Fibroblast of lung (primary cell): ENCODE data around the gene LAMTOR1. TPM values are rescaled to one million over a fixed set of nuclear protein-coding genes. Genes with fewer than 3 reads are reported as not detected.
"Not testable (repeated sequence)": the region's sequence is repeated elsewhere in the genome, so short reads cannot be mapped to it uniquely, and the experiment has no call there.

ENCODE experiments used
- DNase-seq, 2 donors: peaks; one replicate each; pipeline versions ENCODE4 v3.0.0 to v3.0.0-alpha.2; 2010; ENCODE audit warnings: low read depth in 2 of 2
- H2AFZ ChIP-seq: 2 replicates; pipeline ENCODE4 v1.5.1; 2012; ENCODE audit warnings: low read length, control low read depth, inconsistent platforms
- H3K27ac ChIP-seq: 2 replicates; pipeline ENCODE4 v1.5.1; 2011; ENCODE audit warnings: low read length, control low read depth; ENCODE audit not compliant: insufficient read depth
- H3K27me3 ChIP-seq: 2 replicates; pipeline ENCODE4 v1.5.1; 2011; ENCODE audit warnings: mild to moderate bottlenecking, low read length; ENCODE audit not compliant: control insufficient read depth, insufficient read depth
- H3K36me3 ChIP-seq: 2 replicates; pipeline ENCODE4 v1.5.1; 2011; ENCODE audit warnings: low read length; ENCODE audit not compliant: control insufficient read depth, insufficient read depth
- H3K4me1 ChIP-seq: 2 replicates; pipeline ENCODE4 v1.5.1; 2011; ENCODE audit warnings: low read length; ENCODE audit not compliant: control insufficient read depth, insufficient read depth; ENCODE audit errors: extremely low read depth
- H3K4me2 ChIP-seq: 2 replicates; pipeline ENCODE4 v1.5.1; 2011; ENCODE audit warnings: low read length, control low read depth; ENCODE audit not compliant: insufficient read depth; ENCODE audit errors: extremely low read depth
- H3K4me3 ChIP-seq, 4 experiments: fragments of 200-600 bp in 1 of 4; sonication (generic) in 1 of 4; replicated peaks in 1 of 4; 2 replicates each; pipeline ENCODE4 v1.5.1; 2011 to 2016; ENCODE audit warnings: low read length in 4 of 4, low read depth in 3 of 4, mild to moderate bottlenecking in 3 of 4, control low read depth in 2 of 4, inconsistent platforms in 1 of 4, mixed read lengths in 1 of 4; ENCODE audit not compliant: insufficient read depth in 1 of 4; ENCODE audit errors: control extremely low read depth in 1 of 4
- H3K79me2 ChIP-seq: 2 replicates; pipeline ENCODE4 v1.5.1; 2012; ENCODE audit warnings: mild to moderate bottlenecking, low read length, inconsistent platforms; ENCODE audit not compliant: control insufficient read depth, insufficient read depth
- H3K9ac ChIP-seq: 2 replicates; pipeline ENCODE4 v1.5.1; 2011; ENCODE audit warnings: mild to moderate bottlenecking, low read length, control low read depth; ENCODE audit not compliant: insufficient read depth
- H3K9me3 ChIP-seq: 2 replicates; pipeline ENCODE4 v1.5.1; 2012; ENCODE audit warnings: low read depth, low read length; ENCODE audit not compliant: control insufficient read depth, insufficient read depth
- H4K20me1 ChIP-seq: 2 replicates; pipeline ENCODE4 v1.5.1; 2011; ENCODE audit warnings: low read length; ENCODE audit not compliant: control insufficient read depth, insufficient read depth; ENCODE audit errors: extremely low read depth
- CTCF ChIP-seq, 2 donors: IDR thresholded peaks in 1 of 2; conservative IDR thresholded peaks in 1 of 2; 1 replicate in 1 of 2; 2 replicates in 1 of 2; pipeline ENCODE4 v1.5.1; 2011 to 2012; ENCODE audit warnings: low read length in 2 of 2, control low read depth in 1 of 2, inconsistent platforms in 1 of 2, low read depth in 1 of 2, mild to moderate bottlenecking in 1 of 2
- EZH2 ChIP-seq: IDR thresholded peaks from 2 replicates; pipeline ENCODE4 v1.5.1; 2012; ENCODE audit warnings: low read length, control low read depth, mild to moderate bottlenecking; ENCODE audit errors: missing control alignments
- polyA plus RNA-seq, 2 donors: library from polyadenylated mRNA; depleted of rRNA in 1 of 2; stranded (reverse) in 1 of 2; unstranded in 1 of 2; fragments of >200 nt; gene quantifications; 2 replicates each; pipeline ENCODE4 v1.2.1, GENCODE V29; 2011 to 2012; ENCODE audit warnings: missing spikeins in 1 of 2
- total RNA-seq: library from RNA; depleted of rRNA; stranded (reverse); fragments of >200 nt; gene quantifications from 2 replicates; pipeline ENCODE4 v1.2.1, GENCODE V29; 2014

The LAMTOR1 gene
- total and polyA plus RNA-seq, 2 donors (not counting 1 experiment from before 2014, with no cell fraction given) = 90.3 to 137 TPM

GRCh38 chr11:72144807-72145565, 41.9 kb upstream of the LAMTOR1 start:
- peak; percentile 38 to 85 for DNase-seq
- Histone ChIP-seq H3K9ac (no peak overlapping the region), H3K4me1 (peaks cover 8% of the 10 kb centered on the region), H4K20me1 (no peaks in the 10 kb centered on the region), H3K36me3 (no peaks in the 10 kb centered on the region), H3K27ac (peak overlapping the region; percentile 79), H3K4me3 (no peak overlapping the region), H3K79me2 (no peaks in the 10 kb centered on the region), H3K27me3 (no peaks in the 10 kb centered on the region), H3K4me2 (no peak overlapping the region), H3K9me3 (no peaks in the 10 kb centered on the region), H2AFZ (no peak overlapping the region)
- no peak for TF ChIP-seq CTCF (conservative IDR thresholded peaks at IDR 0.05 in 1 of 2, IDR thresholded peaks at IDR 0.05 in 1 of 2; ENCODE audit: low read depth in 1 of 2, low read length in 2 of 2)
- TF ChIP-seq EZH2 = no peak

GRCh38 chr11:72142543-72142942, 39.4 kb upstream of the LAMTOR1 start:
- H3K4me1 ChIP-seq, H3K79me2 ChIP-seq, DNase-seq, H3K36me3 ChIP-seq, H2AFZ ChIP-seq, H3K9ac ChIP-seq, H3K27me3 ChIP-seq, H3K9me3 ChIP-seq, H3K27ac ChIP-seq, H3K4me2 ChIP-seq, H4K20me1 ChIP-seq, H3K4me3 ChIP-seq: not testable (repeated sequence)

- not testable (repeated sequence) for H3K36me3 ChIP-seq, H3K27me3 ChIP-seq, H3K9ac ChIP-seq, H4K20me1 ChIP-seq, H3K4me3 ChIP-seq, H3K79me2 ChIP-seq, H2AFZ ChIP-seq, H3K9me3 ChIP-seq, H3K4me1 ChIP-seq, H3K4me2 ChIP-seq
- peak overlapping the region; percentile 48 for H3K27ac ChIP-seq
- DNase-seq = peak in 1 of 2 donors; percentile 65
Observed at GRCh38 chr11:72142086-72142485, 39.0 kb upstream of the LAMTOR1 start.

- Histone ChIP-seq H3K79me2 (no peaks in the 10 kb centered on the region), H3K27ac (peak overlapping the region; percentile 48), H3K9me3 (no peaks in the 10 kb centered on the region), H3K27me3 (no peaks in the 10 kb centered on the region), H3K4me1 (peaks cover 8% of the 10 kb centered on the region), H2AFZ (no peak overlapping the region), H3K9ac (no peak overlapping the region), H4K20me1 (no peaks in the 10 kb centered on the region), H3K36me3 (no peaks in the 10 kb centered on the region), H3K4me3 (no peak overlapping the region), H3K4me2 (no peak overlapping the region)
- TF ChIP-seq CTCF (conservative IDR thresholded peaks at IDR 0.05 in 1 of 2, IDR thresholded peaks at IDR 0.05 in 1 of 2; ENCODE audit: low read depth in 1 of 2, low read length in 2 of 2) (no peak), EZH2 (no peak)
- peak; percentile 72 to 97 for DNase-seq
Observed at GRCh38 chr11:72141066-72141465, 38.0 kb upstream of the LAMTOR1 start.
